ENCODE data around the gene GLIS1.

GLIS1 gene

DNA sequence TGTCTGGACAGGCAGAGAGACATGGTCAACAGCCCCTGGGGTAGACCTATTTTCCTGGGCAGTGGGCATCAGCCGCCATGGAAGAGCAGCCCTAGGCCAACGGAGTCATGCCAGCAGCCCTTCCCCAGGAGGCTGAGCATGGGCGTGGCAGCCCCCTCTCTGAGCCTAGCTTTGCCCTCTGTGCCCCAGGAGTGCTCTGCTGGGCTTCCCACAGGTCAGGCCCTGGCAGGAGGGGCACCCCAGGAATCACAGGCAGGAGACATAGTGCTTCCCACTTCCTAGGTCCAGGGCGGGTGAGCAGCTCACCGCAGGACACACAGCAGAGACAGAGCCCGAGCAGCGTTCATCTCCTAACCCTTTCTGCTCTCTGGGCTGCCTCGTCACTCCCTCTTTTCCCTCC lies 132.8 kb downstream of the GLIS1 start:
- H3K36me3 Mint-ChIP-seq (ENCODE audit: low read depth), result no peaks in the 10 kb centered on the region

GRCh38 chr1:53605181-53605580 lies 133.8 kb downstream of the GLIS1 start:
- no peaks in the 10 kb centered on the region for H3K36me3 Mint-ChIP-seq (ENCODE audit: low read depth)
- no peaks in the 10 kb centered on the region for H3K4me1 Mint-ChIP-seq (ENCODE audit: low read depth)
- DNase-seq (ENCODE audit: low spot score), result no peak
- no peak overlapping the region for H3K27ac Mint-ChIP-seq
- no peak overlapping the region for H3K4me3 Mint-ChIP-seq
- peaks cover 4% of the 10 kb centered on the region for H3K9me3 Mint-ChIP-seq
- H3K27me3 Mint-ChIP-seq (ENCODE audit: low read depth), result no peaks in the 10 kb centered on the region

More for the DNA sequence above, 132.8 kb downstream of the GLIS1 start:
- no peak overlapping the region for H3K4me3 Mint-ChIP-seq
- H3K27ac Mint-ChIP-seq, result no peak overlapping the region
- no peaks in the 10 kb centered on the region for H3K4me1 Mint-ChIP-seq (ENCODE audit: low read depth)
- peaks cover 14% of the 10 kb centered on the region for H3K9me3 Mint-ChIP-seq
- H3K27me3 Mint-ChIP-seq (ENCODE audit: low read depth), result peaks cover under 1% of the 10 kb centered on the region
- no peak for DNase-seq (ENCODE audit: low spot score)

- H3K4me3 Mint-ChIP-seq, result no peak overlapping the region
- no peaks in the 10 kb centered on the region for H3K9me3 Mint-ChIP-seq
- no peak for DNase-seq (ENCODE audit: low spot score)
- no peak overlapping the region for H3K27ac Mint-ChIP-seq
- H3K4me1 Mint-ChIP-seq (ENCODE audit: low read depth), result no peaks in the 10 kb centered on the region
- H3K27me3 Mint-ChIP-seq (ENCODE audit: low read depth), result no peaks in the 10 kb centered on the region
- H3K36me3 Mint-ChIP-seq (ENCODE audit: low read depth), result no peaks in the 10 kb centered on the region
Observed at GRCh38 chr1:53604291-53604919, 134.6 kb downstream of the GLIS1 start.

DNA sequence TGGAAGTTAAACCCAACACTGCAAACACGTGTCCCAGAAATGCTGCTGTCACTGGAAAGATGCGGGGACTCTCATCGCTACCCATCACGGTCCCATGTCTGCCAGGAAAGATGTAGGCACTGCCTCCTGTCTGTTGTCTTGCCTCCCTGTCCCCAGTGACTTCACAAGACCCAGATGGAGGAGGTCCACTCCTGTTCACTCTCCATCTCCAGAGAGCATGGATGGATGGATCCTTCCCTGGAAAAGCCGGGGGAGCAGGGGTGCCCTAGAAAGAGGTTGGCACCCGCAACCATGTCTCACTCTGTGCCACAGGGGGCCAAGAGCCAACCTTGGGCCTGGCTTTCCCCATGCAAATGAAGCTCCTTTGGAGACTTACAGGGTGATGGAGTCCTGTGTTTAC lies 135.5 kb downstream of the GLIS1 start:
- Mint-ChIP-seq H3K9me3 (no peaks in the 10 kb centered on the region), H3K36me3 (ENCODE audit: low read depth) (no peaks in the 10 kb centered on the region), H3K4me3 (no peak overlapping the region), H3K27me3 (ENCODE audit: low read depth) (no peaks in the 10 kb centered on the region), H3K4me1 (ENCODE audit: low read depth) (no peaks in the 10 kb centered on the region), H3K27ac (no peak overlapping the region)
- DNase-seq (ENCODE audit: low spot score), result no peak

- Mint-ChIP-seq H3K9me3 (no peaks in the 10 kb centered on the region), H3K4me1 (ENCODE audit: low read depth) (no peaks in the 10 kb centered on the region), H3K4me3 (no peak overlapping the region), H3K27me3 (ENCODE audit: low read depth) (no peaks in the 10 kb centered on the region), H3K27ac (no peak overlapping the region), H3K36me3 (ENCODE audit: low read depth) (no peaks in the 10 kb centered on the region)
- no peak for DNase-seq (ENCODE audit: low spot score)
Observed at GRCh38 chr1:53601867-53602775, 136.8 kb downstream of the GLIS1 start.

- H3K27me3 Mint-ChIP-seq (ENCODE audit: low read depth), result no peaks in the 10 kb centered on the region
- no peak overlapping the region for H3K4me3 Mint-ChIP-seq
- no peaks in the 10 kb centered on the region for H3K9me3 Mint-ChIP-seq
- no peak for DNase-seq (ENCODE audit: low spot score)
- H3K36me3 Mint-ChIP-seq (ENCODE audit: low read depth), result no peaks in the 10 kb centered on the region
- no peak overlapping the region for H3K27ac Mint-ChIP-seq
- no peaks in the 10 kb centered on the region for H3K4me1 Mint-ChIP-seq (ENCODE audit: low read depth)
Observed at GRCh38 chr1:53601031-53601745, 137.8 kb downstream of the GLIS1 start.

- H3K4me1 Mint-ChIP-seq (ENCODE audit: low read depth), result no peaks in the 10 kb centered on the region
- H3K9me3 Mint-ChIP-seq, result no peaks in the 10 kb centered on the region
- no peak for DNase-seq (ENCODE audit: low spot score)
- H3K36me3 Mint-ChIP-seq (ENCODE audit: low read depth), result no peaks in the 10 kb centered on the region
- no peak overlapping the region for H3K4me3 Mint-ChIP-seq
- H3K27me3 Mint-ChIP-seq (ENCODE audit: low read depth), result no peaks in the 10 kb centered on the region
- H3K27ac Mint-ChIP-seq, result no peak overlapping the region
Observed at GRCh38 chr1:53600561-53600960, 138.4 kb downstream of the GLIS1 start.

GRCh38 chr1:53600001-53600400 lies 139.0 kb downstream of the GLIS1 start:
- Mint-ChIP-seq H3K4me1 (ENCODE audit: low read depth) (no peaks in the 10 kb centered on the region), H3K36me3 (ENCODE audit: low read depth) (no peaks in the 10 kb centered on the region), H3K4me3 (no peak overlapping the region), H3K27me3 (ENCODE audit: low read depth) (no peaks in the 10 kb centered on the region), H3K27ac (no peak overlapping the region), H3K9me3 (no peaks in the 10 kb centered on the region)
- no peak for DNase-seq (ENCODE audit: low spot score)

DNA sequence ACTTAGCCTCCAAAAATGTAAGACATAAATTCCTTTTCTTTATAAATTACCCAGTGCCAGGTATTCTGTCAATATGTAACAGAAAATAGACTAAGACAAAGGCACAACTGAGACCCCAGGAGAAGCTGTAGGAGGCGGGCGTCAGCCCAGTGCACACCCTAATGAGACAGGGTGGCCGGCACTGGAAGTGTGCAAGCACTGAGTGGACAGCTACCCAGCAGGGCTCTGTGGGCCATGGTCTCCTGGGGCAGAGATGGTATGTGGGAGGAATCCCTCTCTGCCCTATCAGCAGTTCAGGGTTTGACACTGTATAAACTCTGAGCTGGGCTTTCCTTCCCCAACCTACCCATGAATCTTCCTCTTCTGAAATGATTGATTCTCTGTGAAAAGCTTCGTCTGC lies 139.5 kb downstream of the GLIS1 start:
- Mint-ChIP-seq H3K4me1 (ENCODE audit: low read depth) (no peaks in the 10 kb centered on the region), H3K27ac (no peak overlapping the region), H3K27me3 (ENCODE audit: low read depth) (no peaks in the 10 kb centered on the region), H3K4me3 (no peak overlapping the region), H3K36me3 (ENCODE audit: low read depth) (no peaks in the 10 kb centered on the region), H3K9me3 (no peaks in the 10 kb centered on the region)
- no peak for DNase-seq (ENCODE audit: low spot score)

DNA sequence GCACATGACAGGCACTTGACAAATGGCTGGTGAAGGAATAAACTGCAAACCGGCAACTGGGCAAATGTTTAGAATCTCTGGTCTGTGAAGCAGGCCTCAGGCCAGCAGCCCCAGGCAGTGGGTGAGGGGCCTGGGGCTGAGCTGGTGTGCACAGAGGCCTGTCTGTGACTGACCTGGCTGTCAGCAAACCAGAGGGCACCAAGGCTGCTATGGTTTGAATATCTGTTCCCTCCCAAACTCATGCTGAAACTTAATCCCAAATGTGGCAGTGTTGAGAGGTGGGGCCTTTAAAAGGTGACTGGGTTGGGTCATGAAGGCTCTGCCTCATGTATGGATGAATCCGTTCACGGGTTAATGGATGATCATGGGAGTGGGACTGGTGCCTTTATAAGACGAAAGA lies 140.0 kb downstream of the GLIS1 start:
- DNase-seq (ENCODE audit: low spot score), result no peak

GRCh38 chr1:53595906-53596305 lies 143.1 kb downstream of the GLIS1 start:
- Mint-ChIP-seq H3K9me3 (no peaks in the 10 kb centered on the region), H3K4me3 (no peak overlapping the region), H3K36me3 (ENCODE audit: low read depth) (no peaks in the 10 kb centered on the region), H3K27me3 (ENCODE audit: low read depth) (no peaks in the 10 kb centered on the region), H3K4me1 (ENCODE audit: low read depth) (no peaks in the 10 kb centered on the region), H3K27ac (no peak overlapping the region)
- no peak for DNase-seq (ENCODE audit: low spot score)

More for the DNA sequence above, 140.0 kb downstream of the GLIS1 start:
- Mint-ChIP-seq H3K9me3 (no peaks in the 10 kb centered on the region), H3K27ac (no peak overlapping the region), H3K36me3 (ENCODE audit: low read depth) (no peaks in the 10 kb centered on the region), H3K4me3 (no peak overlapping the region), H3K4me1 (ENCODE audit: low read depth) (no peaks in the 10 kb centered on the region), H3K27me3 (ENCODE audit: low read depth) (no peaks in the 10 kb centered on the region)

- Mint-ChIP-seq H3K27me3 (ENCODE audit: low read depth) (no peaks in the 10 kb centered on the region), H3K4me3 (no peak overlapping the region), H3K4me1 (ENCODE audit: low read depth) (no peaks in the 10 kb centered on the region), H3K9me3 (no peaks in the 10 kb centered on the region), H3K36me3 (ENCODE audit: low read depth) (no peaks in the 10 kb centered on the region), H3K27ac (no peak overlapping the region)
- DNase-seq (ENCODE audit: low spot score), result no peak
Observed at GRCh38 chr1:53594391-53595180, 144.4 kb downstream of the GLIS1 start.

DNA sequence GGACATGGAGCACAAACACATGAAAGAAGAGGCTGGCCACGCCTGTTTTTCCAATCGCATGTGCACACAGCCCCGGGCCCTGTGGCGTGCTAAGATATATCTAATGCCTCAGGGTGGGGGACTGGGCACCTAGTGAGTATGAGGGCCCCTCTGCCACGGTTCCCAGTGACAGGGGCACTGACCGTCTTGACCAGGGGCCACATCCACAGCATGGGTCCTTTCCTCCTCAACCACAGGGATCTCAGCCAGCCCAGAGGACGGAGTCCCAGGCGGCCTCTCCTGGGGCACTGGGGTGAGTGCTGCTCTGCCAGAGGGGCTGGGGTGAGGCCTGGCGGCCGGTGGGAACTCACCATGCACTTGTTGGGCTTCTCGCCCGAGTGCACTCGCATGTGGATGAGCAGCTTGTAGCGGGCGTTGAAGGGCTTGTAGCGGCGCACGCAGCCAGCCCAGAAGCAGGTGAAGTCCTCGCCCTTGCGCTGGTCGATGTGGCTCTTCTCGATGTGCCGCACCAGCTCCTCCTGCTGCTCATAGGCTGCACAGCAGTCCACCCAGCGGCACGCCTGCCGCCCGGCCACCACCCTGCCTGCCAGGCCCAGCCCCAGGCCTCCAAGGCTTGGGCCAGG lies 145.1 kb downstream of the GLIS1 start:
- Mint-ChIP-seq H3K36me3 (ENCODE audit: low read depth) (no peaks in the 10 kb centered on the region), H3K27me3 (ENCODE audit: low read depth) (no peaks in the 10 kb centered on the region), H3K27ac (no peak overlapping the region), H3K4me3 (no peak overlapping the region), H3K9me3 (no peaks in the 10 kb centered on the region), H3K4me1 (ENCODE audit: low read depth) (no peaks in the 10 kb centered on the region)
- no peak for DNase-seq (ENCODE audit: low spot score)

Measured in T-helper 2 cell treated with Interferon-gamma antibody and Interleukin-4, amounts not matched to agents 5 μg/mL and 100 μg/mL, for 36 hours (primary cell).